Neutrophil (primary cell): ENCODE measurements around the gene TCF20.
A peak's percentile ranks its signal among the peaks of the same experiment; 100 is the strongest.

Source experiments
- H3K27ac ChIP-seq: fragments of 200-600 bp; sonication (generic); 2 replicates; pipeline ENCODE4 v1.5.1; 2016; ENCODE audit warnings: mild to moderate bottlenecking, moderate library complexity
- H3K27me3 ChIP-seq: fragments of 200-600 bp; sonication (generic); 2 replicates; pipeline ENCODE4 v1.6.0; 2016; ENCODE audit warnings: mild to moderate bottlenecking
- H3K36me3 ChIP-seq: fragments of 200-600 bp; sonication (generic); 2 replicates; pipeline ENCODE4 v1.5.1; 2017
- H3K4me1 ChIP-seq, 2 experiments: fragments of 200-600 bp in 1 of 2; sonication (generic) in 1 of 2; 1 replicate in 1 of 2; 2 replicates in 1 of 2; pipeline versions ENCODE4 v1.5.1 to v1.6.1; 2013 to 2016; ENCODE audit warnings: low read depth in 1 of 2, low read length in 1 of 2, mild to moderate bottlenecking in 1 of 2, moderate library complexity in 1 of 2; ENCODE audit not compliant: control insufficient read depth in 1 of 2, insufficient read depth in 1 of 2
- H3K4me3 ChIP-seq, 2 experiments: fragments of 200-600 bp in 1 of 2; sonication (generic) in 1 of 2; 1 replicate in 1 of 2; 2 replicates in 1 of 2; pipeline ENCODE4 v1.5.1; 2013 to 2016; ENCODE audit warnings: low read depth in 1 of 2, low read length in 1 of 2, mild to moderate bottlenecking in 1 of 2, moderate library complexity in 1 of 2
- H3K9me3 ChIP-seq: fragments of 200-600 bp; sonication (generic); 2 replicates; pipeline ENCODE4 v1.5.1; 2016
- CTCF ChIP-seq: fragments of 200-600 bp; sonication (generic); IDR thresholded peaks from 2 replicates; pipeline ENCODE4 v1.5.1; 2016; ENCODE audit warnings: antibody characterized with exemption

The TCF20 gene

GRCh38 chr22:42298746-42299145 is 28.3 kb upstream of the TCF20 start:
- no peaks in the 10 kb centered on the region for H3K36me3 ChIP-seq
- peak overlapping the region; percentile 87 for H3K27ac ChIP-seq
- H3K27me3 ChIP-seq, result peaks cover 8% of the 10 kb centered on the region
- H3K4me1 ChIP-seq, result peaks cover 23 to 32% of the 10 kb centered on the region in 2 experiments
- H3K4me3 ChIP-seq, result no peak overlapping the region
- no peak for TF ChIP-seq CTCF
- H3K9me3 ChIP-seq, result no peaks in the 10 kb centered on the region

DNA sequence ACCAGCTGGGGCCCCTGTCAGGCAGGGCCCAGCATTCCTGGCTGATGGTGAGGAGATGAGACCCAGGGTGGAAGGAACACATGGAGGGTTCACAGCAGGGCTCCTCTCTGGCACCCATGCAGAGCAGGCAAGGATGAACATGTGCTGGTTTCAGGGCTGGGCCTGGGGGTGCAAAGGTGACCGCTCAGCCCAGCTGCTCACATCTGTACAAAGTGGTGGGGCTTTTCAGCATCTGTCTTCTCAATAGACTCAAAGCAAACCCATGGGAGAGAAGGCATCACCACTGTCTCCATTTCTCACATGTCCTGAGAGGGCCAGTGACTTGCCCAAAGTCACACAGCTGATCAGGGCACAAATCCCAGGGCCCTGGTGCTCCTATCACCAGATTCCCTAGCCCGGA is 27.3 kb upstream of the TCF20 start:
- Histone ChIP-seq H3K4me3 (no peak overlapping the region), H3K27me3 (peaks cover 7% of the 10 kb centered on the region), H3K4me1 (peaks cover 23 to 28% of the 10 kb centered on the region in 2 experiments), H3K27ac (peak overlapping the region; percentile 87), H3K36me3 (no peaks in the 10 kb centered on the region), H3K9me3 (no peaks in the 10 kb centered on the region)
- no peak for TF ChIP-seq CTCF

GRCh38 chr22:42296883-42297282 is 26.4 kb upstream of the TCF20 start:
- no peaks in the 10 kb centered on the region for H3K36me3 ChIP-seq
- H3K4me3 ChIP-seq, result no peak overlapping the region
- peaks cover 21 to 28% of the 10 kb centered on the region in 2 experiments for H3K4me1 ChIP-seq
- TF ChIP-seq CTCF, result no peak
- peaks cover 7% of the 10 kb centered on the region for H3K27me3 ChIP-seq
- H3K27ac ChIP-seq, result peak overlapping the region; percentile 87
- H3K9me3 ChIP-seq, result no peaks in the 10 kb centered on the region

DNA sequence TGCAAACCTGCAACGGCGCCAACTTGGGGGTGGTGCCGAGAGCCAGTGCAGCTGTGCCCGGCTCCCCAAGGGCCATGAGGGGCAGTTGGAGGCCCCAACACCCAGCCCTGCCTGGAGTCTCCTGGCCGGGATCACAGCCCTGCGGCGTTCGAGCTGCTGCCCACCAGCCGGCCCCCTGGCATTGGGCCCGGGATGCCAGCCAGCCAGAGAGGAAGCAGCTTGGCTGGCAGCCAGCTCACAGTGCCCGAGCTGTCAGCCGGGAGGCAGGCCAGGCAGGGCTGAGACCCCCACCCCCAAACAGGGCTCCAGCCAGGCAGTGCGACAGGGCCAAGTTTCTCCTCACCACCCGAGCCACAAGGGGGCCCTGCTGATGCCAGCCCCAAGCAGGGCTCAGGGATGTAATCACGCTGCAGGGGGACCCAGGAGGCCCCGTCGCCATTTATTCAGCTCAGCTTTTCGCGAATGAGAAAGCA is 26.0 kb upstream of the TCF20 start:
- peaks cover 7% of the 10 kb centered on the region for H3K27me3 ChIP-seq

GRCh38 chr22:42294034-42294985 is 23.9 kb upstream of the TCF20 start:
- H3K27me3 ChIP-seq, result peaks cover 7% of the 10 kb centered on the region
- H3K4me1 ChIP-seq, result peaks cover 0 to 2% of the 10 kb centered on the region in 2 experiments
- no peak overlapping the region for H3K4me3 ChIP-seq
- H3K27ac ChIP-seq, result no peak overlapping the region
- no peaks in the 10 kb centered on the region for H3K36me3 ChIP-seq
- H3K9me3 ChIP-seq, result no peaks in the 10 kb centered on the region
- no peak for TF ChIP-seq CTCF

More for the DNA sequence above, 26.0 kb upstream of the TCF20 start:
- H3K4me3 ChIP-seq, result no peak overlapping the region
- H3K4me1 ChIP-seq, result peaks cover 16 to 23% of the 10 kb centered on the region in 2 experiments
- H3K27ac ChIP-seq, result peak overlapping the region; percentile 87
- no peaks in the 10 kb centered on the region for H3K9me3 ChIP-seq
- TF ChIP-seq CTCF, result no peak
- H3K36me3 ChIP-seq, result no peaks in the 10 kb centered on the region
